ENCODE measurements around the gene PITPNC1.

The PITPNC1 gene

DNA sequence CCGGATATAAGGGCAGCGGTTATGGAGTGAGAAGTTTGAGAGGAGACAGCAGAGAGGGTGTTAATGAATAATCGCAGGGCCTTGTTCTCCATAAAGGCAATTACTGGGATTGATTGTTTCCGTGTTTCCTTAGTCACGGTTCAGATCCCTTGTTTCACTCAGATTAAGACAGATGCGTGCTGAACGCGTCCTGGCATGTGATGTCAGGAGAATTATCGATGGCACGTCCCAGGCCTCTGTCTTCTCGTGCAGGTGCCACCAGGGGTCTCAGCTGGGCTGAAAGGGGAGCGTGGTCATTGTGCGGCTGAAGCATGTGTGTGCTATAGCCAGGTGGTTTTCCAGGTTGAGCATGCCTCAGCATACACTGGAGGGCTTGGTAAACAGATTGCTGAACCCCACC lies 198.2 kb downstream of the PITPNC1 start:
- Histone ChIP-seq H3K9ac (ENCODE audit: low read length) (no peak overlapping the region), H4K20me1 (ENCODE audit: insufficient read depth, low read length) (no peaks in the 10 kb centered on the region), H3F3A (ENCODE audit: insufficient read depth, low read length) (no peaks in the 10 kb centered on the region), H3K4me2 (ENCODE audit: low read depth, low read length) (no peak overlapping the region), H3K9me2 (replicated peaks; ENCODE audit: insufficient read depth, low read length) (no peaks in the 10 kb centered on the region), H3K9me3 (replicated peaks; ENCODE audit: insufficient read depth, low read length) (no peaks in the 10 kb centered on the region), H3K4me1 (ENCODE audit: low read length) (no peaks in the 10 kb centered on the region), H3K4me3 (ENCODE audit: low read length) (no peak overlapping the region), H3K79me2 (ENCODE audit: low read length) (no peaks in the 10 kb centered on the region), H3K27me3 (replicated peaks; ENCODE audit: insufficient read depth, low read length) (no peaks in the 10 kb centered on the region), H3K36me3 (replicated peaks; ENCODE audit: insufficient read depth, low read length) (no peaks in the 10 kb centered on the region), H2AFZ (ENCODE audit: low read length) (no peak overlapping the region), H3K27ac (ENCODE audit: low read length) (no peak overlapping the region)
- TF ChIP-seq, protein P1, sequence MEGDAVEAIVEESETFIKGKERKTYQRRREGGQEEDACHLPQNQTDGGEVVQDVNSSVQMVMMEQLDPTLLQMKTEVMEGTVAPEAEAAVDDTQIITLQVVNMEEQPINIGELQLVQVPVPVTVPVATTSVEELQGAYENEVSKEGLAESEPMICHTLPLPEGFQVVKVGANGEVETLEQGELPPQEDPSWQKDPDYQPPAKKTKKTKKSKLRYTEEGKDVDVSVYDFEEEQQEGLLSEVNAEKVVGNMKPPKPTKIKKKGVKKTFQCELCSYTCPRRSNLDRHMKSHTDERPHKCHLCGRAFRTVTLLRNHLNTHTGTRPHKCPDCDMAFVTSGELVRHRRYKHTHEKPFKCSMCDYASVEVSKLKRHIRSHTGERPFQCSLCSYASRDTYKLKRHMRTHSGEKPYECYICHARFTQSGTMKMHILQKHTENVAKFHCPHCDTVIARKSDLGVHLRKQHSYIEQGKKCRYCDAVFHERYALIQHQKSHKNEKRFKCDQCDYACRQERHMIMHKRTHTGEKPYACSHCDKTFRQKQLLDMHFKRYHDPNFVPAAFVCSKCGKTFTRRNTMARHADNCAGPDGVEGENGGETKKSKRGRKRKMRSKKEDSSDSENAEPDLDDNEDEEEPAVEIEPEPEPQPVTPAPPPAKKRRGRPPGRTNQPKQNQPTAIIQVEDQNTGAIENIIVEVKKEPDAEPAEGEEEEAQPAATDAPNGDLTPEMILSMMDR (IDR thresholded peaks at IDR 0.05; ENCODE audit: low read length), result no peak
- TF ChIP-seq EZH2phosphoT487 (IDR thresholded peaks at IDR 0.05; ENCODE audit: low read length) (no peak), EZH2 (optimal IDR thresholded peaks at IDR 0.05; ENCODE audit: low read depth, low read length) (no peak)
- no peak for DNase-seq

DNA sequence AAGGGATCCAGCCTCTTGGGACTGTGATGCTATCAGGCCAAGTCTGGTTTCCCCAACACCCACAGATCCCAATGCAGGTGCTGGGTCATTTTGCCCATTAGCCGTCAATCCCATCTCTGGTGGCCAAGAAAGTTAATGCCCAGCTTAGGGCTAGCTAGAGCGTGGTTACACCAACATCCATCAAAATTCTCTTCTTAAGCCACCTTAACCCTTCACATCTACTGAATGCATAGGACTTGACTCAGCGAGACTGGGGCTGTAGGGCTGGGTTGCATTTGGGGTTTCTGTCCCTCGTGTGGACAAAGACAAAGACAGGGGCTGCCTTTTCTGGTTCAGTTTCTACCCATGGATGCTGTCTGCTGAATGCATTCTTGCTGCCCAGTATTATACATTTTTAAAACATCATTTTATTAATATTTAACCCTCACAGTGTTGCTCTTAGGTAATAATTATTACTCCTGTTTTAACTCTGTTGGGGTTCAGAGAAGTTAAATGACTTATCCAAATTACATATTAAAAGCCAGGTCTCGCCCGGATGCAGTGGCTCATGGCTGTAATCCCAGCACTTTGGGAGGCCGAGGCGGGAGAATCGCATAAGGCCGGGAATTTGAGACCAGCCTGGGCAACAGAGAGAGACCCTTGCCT lies 199.5 kb downstream of the PITPNC1 start:
- Histone ChIP-seq H3K9me2 (replicated peaks; ENCODE audit: insufficient read depth, low read length) (no peaks in the 10 kb centered on the region), H3K27me3 (replicated peaks; ENCODE audit: insufficient read depth, low read length) (no peaks in the 10 kb centered on the region), H4K20me1 (ENCODE audit: insufficient read depth, low read length) (no peaks in the 10 kb centered on the region), H3K4me3 (ENCODE audit: low read length) (no peak overlapping the region), H3K9me3 (replicated peaks; ENCODE audit: insufficient read depth, low read length) (no peaks in the 10 kb centered on the region), H3K4me2 (ENCODE audit: low read depth, low read length) (no peak overlapping the region), H3K4me1 (ENCODE audit: low read length) (no peaks in the 10 kb centered on the region), H2AFZ (ENCODE audit: low read length) (no peak overlapping the region), H3F3A (ENCODE audit: insufficient read depth, low read length) (no peaks in the 10 kb centered on the region), H3K79me2 (ENCODE audit: low read length) (no peaks in the 10 kb centered on the region), H3K36me3 (replicated peaks; ENCODE audit: insufficient read depth, low read length) (no peaks in the 10 kb centered on the region), H3K9ac (ENCODE audit: low read length) (no peak overlapping the region), H3K27ac (ENCODE audit: low read length) (no peak overlapping the region)
- TF ChIP-seq EZH2phosphoT487 (IDR thresholded peaks at IDR 0.05; ENCODE audit: low read length) (no peak), EZH2 (optimal IDR thresholded peaks at IDR 0.05; ENCODE audit: low read depth, low read length) (no peak)
- TF ChIP-seq, protein P1 (IDR thresholded peaks at IDR 0.05; ENCODE audit: low read length), result no peak
- DNase-seq, result no peak

DNA sequence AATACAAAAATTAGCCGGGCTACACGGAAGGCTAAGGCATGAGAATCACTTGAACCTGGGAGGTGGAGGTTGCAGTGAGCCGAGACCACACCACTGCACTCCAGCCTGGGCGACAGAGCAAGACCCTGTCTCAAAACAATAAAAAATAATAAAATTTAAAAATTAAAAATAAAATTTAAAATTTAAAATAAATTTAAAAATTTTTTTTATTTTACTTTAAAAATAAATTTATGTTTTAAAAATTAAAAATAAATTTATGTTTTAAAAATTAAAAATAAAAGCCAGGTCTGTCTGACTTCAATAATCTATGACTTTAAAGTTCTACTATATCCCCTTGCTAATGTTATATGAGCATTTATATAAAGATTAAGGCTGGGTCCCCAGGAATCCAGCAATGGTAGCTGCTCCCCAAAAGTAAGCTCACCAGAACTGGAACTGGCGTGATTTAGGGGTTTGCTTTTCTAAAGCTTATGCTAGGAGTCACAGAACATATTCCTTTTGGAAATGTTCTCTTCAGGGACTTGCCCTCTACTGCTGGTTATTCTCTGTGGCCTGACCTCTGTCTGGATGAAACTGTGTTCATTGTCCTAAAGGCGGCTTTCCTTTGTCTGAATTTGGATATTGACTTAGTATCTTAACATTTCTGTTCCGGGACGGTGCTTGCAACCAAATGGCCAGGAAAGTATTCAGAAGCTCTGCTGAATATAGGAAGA lies 200.5 kb downstream of the PITPNC1 start:
- Histone ChIP-seq H3F3A (ENCODE audit: insufficient read depth, low read length) (no peaks in the 10 kb centered on the region), H3K9ac (ENCODE audit: low read length) (no peak overlapping the region), H2AFZ (ENCODE audit: low read length) (no peak overlapping the region), H3K36me3 (replicated peaks; ENCODE audit: insufficient read depth, low read length) (no peaks in the 10 kb centered on the region), H3K4me2 (ENCODE audit: low read depth, low read length) (no peak overlapping the region), H3K27ac (ENCODE audit: low read length) (no peak overlapping the region), H3K9me2 (replicated peaks; ENCODE audit: insufficient read depth, low read length) (no peaks in the 10 kb centered on the region), H3K4me3 (ENCODE audit: low read length) (no peak overlapping the region), H3K79me2 (ENCODE audit: low read length) (no peaks in the 10 kb centered on the region), H3K9me3 (replicated peaks; ENCODE audit: insufficient read depth, low read length) (no peaks in the 10 kb centered on the region), H3K27me3 (replicated peaks; ENCODE audit: insufficient read depth, low read length) (no peaks in the 10 kb centered on the region), H4K20me1 (ENCODE audit: insufficient read depth, low read length) (no peaks in the 10 kb centered on the region), H3K4me1 (ENCODE audit: low read length) (no peaks in the 10 kb centered on the region)
- DNase-seq, result no peak
- no peak for TF ChIP-seq EZH2 (optimal IDR thresholded peaks at IDR 0.05; ENCODE audit: low read depth, low read length)
- TF ChIP-seq, protein P1 (IDR thresholded peaks at IDR 0.05; ENCODE audit: low read length), result no peak
- TF ChIP-seq EZH2phosphoT487 (IDR thresholded peaks at IDR 0.05; ENCODE audit: low read length), result no peak
